Fibroblast of gingiva (primary cell): Measurements from ENCODE around the gene PDGFRB.

Experiments
- DNase-seq: peaks from one replicate; pipeline ENCODE4 v3.0.0-alpha.2; 2011; ENCODE audit warnings: low read depth

Gene PDGFRB

DNA sequence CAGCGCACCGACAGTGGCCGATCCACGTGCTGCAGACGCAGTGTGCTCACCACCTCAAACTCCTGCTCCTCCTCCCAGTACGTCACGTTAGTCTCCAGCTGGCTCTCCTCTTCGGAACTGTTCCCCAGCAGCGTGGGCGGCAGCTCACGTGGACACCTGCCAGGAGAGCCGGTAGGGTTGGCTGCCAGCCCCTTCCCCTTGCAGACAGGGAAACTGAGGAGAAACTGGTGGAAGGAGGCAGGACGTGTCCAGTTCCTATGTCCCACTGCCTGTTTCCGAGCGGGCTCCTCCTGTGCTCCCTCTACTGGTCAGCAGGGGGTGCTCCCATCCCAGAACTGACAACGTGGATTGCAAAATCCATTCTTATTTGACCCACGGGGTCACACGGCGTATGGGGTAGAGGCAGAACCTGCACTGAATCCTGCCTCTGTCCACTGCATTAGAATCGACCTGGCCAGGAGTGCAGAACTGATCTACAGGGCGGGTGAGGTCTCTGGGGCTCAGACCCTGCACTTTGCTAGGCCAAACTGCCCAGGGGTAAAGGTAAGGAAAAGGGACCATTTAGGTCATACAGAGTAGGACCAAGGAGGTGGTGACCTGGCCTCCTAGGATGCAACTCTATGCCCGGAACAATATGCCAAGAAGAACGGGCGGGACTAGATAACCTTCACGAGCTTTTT lies 25.7 kb downstream of the PDGFRB start:
- DNase-seq = peak; percentile 72

DNA sequence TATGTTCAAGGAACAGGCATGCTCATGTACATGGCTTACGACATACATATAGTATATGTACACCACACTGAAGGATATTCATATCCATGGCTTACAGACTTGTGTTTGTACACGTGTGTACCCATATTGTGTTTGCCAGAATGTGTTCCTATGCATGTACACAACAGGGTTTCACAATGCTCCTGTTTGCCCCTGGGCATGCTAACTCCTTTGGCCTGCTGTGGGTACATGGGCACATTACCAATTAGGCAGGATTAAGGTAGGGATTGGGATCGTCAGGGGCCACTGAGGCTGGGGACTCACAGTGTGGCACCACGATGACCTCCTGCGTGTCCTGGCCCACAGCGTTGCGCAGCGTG lies 26.2 kb downstream of the PDGFRB start:
- DNase-seq = no peak

DNA sequence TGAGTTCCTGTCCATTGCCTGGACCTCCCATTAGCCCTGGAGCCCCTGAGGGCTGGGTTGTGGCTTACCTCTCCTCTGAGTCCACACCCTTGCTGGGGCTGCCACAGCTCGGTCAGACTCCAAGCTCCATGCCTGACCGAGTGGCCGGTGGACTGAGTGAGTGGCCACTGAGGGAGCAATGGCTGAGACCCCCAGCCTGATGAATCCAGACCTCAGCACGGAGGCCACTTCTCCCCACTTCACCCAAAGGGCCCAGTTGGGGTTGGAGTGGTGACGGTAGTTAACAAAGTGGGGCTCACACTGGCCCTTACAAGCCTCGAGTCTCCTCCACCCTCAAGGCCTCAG lies 28.8 kb downstream of the PDGFRB start:
- no peak for DNase-seq

DNA sequence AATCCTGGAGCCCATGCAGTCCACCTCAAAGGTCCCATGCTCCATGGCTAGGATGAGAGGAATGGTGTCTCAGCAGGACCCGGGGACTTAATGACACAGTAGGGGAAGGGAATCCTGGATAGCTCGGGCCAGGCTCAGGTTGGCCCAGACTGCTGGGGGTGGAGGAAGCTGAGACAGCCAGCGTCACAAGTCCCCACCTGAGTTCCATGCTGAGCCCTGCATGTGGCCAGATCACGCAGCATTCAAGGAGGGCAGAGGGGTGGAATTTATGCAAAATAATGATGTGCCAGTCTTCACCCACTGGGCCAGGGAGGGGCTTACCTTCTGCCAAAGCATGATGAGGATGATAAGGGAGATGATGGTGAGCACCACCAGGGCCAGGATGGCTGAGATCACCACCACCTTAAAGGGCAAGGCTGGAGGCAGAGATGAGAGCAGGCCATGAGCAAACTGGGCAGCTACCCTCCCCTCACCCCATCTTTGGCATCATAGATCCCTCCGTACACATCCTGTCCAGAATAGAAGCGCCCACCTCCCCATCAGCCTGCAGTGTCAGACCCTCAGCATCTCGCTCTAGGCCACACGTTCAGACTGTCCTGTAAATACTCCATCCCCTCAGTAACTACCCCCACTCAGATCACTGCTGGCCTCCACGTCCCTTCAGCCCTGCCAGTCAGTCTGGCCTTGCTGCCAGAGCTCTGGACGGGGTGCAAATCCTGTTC lies 29.3 kb downstream of the PDGFRB start:
- DNase-seq = no peak

DNA sequence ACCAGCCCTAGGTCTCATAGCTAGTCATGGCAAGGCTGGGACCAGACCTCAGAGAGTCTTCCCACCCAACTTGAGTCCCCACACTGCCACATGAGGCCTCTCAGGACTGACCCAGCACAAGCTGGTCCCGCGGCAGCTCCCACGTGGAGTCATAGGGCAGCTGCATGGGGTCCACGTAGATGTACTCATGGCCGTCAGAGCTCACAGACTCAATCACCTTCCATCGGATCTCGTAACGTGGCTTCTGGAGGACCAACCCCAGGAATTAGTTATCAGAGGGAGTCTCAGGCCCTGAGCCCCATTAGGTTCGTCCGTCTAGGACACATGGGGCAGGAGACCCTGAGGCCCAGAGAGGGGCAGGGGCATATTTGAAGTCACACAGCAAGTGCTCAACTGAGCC lies 30.3 kb downstream of the PDGFRB start:
- DNase-seq = no peak

DNA sequence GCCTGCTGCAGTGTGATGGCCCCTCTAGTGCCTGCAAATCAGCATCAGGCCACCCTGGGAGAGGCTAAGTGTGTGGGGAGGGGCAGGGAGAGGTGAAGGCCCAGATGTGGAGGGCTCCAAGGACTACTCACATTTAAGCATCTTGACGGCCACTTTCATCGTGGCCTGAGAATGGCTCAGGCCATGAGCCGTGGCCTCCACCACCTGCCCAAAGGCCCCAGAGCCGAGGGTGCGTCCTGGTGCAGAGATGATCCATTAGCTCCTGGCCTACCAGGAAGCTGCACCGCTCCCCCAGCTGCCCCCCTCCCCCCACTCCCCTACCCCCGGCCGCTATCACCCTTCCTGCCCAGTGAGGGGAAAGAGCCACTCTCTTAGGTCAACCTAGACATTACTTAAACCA lies 31.0 kb downstream of the PDGFRB start:
- DNase-seq = no peak

DNA sequence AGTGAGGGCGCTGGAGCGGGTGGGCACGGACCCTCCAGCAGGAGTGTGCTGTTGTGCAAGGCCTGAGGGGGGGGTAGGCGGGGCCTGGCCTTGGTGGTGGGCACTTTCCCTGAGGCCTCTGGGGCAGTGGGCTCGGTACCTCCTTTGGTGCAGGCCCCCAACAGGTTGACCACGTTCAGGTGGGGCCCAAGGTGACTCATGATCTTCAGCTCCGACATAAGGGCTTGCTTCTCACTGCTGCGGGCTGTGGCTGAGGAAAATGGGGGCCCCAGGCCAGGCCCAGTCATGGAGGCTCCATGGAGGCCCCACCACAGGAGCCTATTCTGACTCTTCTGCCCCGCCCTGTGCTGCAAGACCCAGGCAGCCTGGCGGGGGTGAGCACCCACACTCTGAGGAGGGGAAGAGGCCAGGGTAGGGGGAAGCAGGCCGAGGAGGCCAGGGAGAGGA lies 31.5 kb downstream of the PDGFRB start:
- DNase-seq = no peak

DNA sequence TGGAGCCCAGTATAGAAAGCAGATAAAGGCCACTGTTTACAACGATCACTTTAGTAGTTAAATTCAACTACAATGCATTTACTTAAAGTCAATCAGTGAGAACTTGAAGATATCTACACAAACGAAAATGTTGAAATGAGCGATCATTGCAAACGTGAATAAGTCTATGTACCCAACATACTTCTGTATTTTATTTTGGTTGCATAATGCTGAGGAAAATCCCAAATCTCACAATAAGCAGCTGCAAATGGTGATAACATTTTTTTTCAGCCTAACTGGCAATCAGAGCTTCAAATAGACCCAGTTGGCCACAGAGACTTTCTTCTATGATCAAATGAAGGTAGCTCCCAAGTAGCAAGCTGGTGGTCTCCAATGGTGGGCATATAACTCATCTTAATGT lies 32.1 kb downstream of the PDGFRB start:
- DNase-seq = no peak

DNA sequence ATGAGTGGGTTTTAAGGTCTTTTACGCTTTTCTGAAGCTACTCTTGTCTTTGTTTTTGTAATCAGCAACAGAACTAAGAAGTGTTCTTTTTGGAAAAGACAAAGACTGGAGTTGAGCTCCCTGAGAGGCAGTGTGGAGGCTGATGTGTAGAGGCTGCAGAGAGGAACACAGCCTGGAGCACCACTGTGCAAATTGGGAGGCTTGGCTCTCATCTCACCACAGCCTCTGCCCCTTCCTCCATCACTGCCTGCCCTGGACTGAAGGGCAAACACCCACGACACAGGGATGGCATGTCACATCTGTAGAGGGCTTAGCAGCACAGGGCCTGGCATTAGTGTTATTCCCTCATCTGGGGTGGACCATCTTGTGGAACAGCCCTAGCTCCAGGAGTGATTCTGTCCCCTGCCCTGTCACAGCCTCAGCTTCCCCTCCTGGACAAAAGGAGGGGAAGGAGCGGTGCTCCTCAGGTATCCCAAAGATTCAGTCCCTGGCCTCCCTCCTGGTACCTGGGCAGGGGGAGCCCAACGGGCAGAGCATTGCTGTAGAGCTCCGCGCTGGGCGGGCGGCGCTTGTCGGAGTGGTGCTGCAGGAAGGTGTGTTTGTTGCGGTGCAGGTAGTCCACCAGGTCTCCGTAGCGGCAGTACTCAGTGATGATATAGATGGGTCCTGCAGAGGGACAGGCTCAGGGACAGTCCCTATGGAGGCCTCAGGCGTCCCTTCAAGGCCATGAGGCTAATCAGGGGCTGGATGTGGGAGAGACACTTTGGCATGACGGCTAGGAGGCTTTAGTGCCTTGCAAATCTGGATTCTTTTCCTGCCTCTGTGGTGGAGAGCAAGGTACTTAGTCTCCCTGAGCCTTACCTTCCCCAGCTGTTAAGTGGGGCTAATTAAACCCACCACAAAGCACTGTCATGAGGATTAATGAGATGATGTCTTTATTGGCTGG lies 32.8 kb downstream of the PDGFRB start:
- DNase-seq = no peak

DNA sequence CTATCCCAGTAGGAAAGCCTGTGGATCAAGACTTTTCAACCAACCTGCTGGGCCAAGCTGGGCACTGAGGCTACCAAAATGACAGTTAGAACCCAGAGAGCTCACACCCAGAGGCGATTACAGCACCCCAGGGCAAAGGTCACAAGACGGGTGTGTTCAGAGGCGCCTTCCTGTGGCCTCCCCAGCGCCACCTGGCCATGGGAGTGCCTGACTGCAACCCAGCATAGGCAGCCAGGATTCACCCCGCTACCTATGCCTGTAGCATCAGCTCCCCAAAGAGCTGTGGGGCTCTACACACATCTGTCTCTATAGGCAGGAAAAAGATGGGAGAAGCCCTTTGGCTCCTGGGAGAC lies 33.5 kb downstream of the PDGFRB start:
- DNase-seq = no peak

DNA sequence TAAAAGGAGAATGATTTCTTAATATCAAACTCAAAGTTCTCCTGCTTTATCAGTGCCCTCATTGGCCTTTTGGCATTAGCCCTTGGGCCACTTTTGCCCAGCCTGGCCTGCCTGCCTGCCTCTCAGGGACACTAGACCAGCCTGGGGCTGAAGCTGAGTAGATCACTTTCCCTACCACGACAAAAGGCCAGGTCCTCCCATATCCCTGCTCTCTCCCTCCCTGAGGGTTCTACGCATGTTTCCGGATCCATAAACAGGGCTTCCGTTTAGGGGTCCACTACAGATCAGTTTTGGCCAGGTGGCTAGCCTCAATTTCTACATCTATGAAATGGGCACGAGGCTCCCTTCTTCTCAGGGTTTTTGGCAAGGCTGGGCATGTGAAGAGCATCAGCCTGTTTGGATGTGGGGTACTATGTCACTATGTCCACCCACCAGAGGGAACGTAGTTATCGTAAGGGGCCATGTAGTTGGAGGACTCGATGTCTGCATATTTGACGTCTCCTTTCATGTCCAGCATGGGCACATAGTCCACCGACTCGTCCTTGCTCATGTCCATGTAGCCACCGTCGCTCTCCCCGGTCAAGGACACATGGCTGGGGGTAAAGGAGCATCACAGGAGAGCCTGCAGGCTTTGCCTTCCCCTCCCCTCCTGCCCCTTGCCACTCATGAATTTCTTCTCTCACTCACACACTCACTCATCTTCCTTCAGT lies 34.0 kb downstream of the PDGFRB start:
- DNase-seq = no peak

DNA sequence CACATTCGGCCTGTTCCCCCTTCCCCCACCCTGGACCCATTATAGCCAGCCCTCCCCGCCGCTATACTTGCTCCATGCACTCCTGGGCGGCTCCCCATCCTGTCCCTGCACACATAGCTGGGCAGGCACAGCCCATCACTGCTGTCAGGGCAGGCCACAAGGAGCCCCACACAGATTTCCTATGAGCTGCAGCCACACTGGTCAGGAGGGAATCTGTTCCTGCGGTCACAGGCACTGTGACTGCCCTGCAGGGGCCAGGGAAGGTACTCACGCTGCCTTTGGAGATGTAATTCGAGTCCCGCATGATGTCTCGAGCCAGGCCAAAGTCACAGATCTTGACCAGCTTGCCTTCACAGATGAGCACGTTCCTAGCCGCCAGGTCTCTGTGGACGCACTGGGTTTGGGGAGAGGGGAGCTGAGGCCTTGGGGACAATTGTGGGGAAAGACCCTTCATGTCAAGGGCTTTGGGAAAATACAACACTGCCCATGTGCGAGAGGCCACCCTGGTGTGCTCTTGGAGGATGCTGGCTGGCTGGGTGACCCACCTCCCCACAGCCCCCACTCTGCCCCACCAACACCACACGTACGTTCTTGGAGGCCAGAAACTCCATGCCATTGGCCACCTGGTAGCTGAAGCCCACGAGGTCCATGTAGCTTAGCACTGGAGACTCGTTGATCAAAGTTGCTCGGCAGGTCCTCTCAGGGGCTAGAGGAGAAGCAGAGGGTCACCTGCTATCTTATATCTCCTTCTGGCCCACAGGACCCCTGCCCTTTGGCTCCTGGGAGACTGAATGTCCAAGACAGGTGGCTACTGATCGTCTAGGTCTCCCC lies 34.8 kb downstream of the PDGFRB start:
- DNase-seq = no peak

DNA sequence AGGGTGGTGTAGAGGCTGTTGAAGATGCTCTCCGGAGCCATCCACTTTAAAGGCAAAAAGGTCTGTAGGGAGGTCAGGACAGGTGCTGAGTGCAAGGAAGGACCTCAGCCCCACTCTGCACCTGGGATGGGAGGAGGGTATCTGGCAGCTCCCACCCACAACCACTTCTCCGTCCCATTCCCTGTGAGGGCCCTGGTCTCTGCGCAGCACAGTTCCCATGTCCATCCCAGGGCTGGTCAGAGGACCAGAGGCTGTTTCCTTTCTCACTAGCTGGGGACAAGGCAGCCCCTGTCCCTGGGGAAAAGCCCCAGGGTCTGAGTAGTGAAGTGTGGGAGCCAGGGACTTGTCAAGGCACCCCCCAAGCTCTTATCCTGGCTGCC lies 35.6 kb downstream of the PDGFRB start:
- DNase-seq = no peak

DNA sequence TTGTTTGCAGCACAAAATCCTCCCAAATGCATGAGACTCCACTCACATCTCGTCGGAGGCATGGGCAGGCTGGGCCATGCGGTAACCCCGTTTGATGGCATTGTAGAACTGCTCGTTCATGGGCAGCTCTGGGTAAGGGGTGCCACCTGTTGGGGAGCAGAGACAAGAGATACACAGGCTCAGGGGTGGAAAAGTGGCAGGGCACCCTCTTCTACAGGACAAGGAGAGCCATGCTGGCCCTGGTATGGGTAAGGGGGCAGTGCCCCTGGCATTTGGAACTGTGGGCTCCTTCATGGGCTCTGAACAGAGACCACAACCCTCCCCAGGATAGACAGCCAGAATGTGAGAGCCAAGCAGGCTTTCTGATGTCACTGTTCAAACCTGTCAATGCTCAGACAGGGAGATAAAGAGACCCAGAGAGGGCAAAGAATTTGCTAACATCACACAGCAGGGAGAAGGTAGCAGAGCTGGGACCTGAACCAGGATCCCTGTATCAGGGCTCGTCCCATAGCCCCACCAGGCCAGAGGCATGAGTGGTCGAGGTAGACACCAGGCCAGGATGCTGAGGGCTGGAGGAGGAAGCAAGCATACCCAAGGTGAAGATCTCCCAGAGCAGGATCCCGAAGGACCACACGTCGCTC lies 36.1 kb downstream of the PDGFRB start:
- DNase-seq = no peak

DNA sequence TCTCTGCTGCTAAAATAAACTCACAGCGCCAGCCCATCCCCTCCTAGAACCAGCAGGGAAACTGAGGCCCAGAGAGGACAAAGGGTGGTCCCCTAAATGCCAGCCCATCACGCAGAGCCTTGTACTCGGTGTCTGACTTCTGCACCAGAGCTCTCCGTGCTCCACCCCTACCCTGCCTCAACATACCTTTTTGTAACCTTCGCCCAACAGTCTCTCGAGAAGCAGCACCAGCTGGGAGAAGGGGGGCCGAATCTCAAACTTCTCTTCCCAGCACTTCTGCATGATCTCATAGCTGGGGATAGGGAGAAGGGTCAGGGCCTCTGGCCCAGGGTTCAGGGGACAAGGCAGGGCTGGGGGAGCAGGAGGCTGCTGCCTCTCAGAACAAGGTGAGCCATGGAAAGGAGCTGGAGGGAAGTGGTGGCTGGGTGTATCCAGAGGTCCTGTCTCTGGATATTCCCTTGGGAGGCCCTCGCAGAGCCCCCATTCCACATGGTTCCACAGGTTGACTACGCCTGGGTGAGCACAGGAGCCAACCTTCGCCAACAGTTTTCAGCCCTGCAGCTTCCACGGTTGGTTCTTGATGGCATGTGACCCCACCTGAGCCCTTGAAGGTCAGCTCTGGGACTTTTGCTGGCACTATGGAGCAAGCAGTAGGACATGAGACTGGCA lies 37.0 kb downstream of the PDGFRB start:
- no peak for DNase-seq

DNA sequence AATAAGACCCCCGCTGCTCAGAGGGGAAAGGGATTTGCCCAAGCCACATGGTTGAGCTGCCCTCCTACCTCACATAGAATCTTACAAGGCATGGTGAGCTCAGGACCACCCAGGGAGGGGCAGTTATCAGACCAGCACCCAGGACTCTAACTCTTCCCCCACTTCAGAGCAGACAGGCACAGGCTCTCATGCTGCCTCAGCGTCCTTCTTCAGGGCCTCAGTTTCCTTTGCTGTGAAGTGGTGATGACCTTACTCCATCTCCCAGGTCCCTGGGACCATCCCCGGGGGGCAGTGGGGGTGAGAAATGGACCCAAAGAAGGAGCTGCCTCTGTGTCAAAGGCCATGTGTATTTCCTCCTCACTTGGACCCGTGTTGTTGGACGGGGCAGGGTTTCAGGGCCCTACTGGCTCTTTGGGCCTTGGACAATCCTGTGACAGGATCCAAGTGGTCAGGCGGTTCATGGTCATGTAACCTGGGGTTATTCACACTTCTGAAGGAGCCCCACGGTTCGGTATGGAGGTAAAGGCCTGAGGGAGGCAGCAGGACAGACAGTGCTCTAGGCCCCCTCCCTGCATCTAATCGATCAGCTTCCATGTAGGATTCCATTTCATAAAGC lies 37.6 kb downstream of the PDGFRB start:
- DNase-seq = no peak

DNA sequence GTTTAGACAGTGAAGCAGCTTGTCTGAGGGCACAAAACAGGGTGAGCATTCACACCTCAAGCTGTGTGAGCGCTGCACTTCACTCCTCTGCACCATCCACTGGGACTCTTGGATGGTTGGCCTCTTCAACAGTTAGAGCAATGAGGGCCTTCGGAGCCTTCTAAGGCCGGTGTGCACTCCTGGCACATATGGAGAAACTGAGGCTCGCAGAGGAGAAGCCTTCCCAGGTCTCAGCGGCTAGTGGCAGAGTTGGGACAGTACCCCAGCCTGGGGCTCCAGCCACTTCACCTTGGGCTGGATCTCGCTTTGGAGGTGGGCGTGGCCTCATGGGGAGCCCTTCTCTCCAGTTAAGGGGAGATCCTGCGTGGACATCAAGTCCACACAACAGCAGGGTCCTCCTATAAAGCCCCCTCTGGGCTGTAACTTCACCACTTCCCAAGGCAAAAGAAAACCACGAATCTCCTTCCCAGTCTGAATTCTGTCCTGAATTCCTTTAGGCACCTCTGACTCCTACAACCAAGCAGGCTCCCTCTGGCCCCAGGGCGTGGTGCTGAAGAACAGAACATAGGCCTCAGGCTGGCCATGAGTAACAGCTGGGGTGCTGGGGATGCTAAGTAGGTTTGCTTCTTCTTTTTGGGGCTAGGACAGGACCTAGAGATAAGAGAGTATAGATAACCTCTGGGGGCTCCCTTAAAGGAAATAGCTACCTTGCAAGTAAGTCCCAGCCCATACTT lies 38.8 kb downstream of the PDGFRB start:
- no peak for DNase-seq

DNA sequence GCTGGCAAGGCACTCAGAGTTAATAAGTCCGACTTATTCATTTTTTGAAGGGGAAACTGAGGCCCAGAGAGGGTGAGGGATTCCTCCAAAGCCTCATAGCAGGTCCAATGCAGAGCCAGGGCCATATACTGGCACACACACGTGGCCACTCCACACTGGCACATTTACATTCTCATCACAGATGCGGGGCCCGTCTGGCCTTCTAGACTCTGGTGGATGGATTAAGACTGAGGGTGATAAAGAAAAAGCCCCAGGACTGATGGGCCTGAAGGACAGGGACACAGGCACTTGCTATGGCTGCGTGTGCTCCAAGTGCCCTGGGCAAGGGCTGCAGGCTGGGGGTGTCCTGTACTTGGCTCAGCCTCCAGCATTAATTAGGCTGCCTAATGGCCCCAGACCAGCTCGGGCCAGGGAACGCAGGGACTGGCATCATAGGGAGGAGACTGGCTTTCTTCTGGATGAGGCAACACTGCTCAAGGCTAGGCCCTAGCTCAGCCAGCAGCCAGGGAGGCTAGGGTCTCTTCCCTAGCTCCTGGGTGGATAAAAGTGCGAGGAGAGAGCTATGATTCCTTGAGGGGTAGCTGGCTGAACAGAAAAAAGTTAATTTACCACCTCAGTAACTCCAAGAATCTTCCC lies 40.8 kb downstream of the PDGFRB start:
- peak; percentile 7 for DNase-seq
